K562 (cell line): Measurements from ENCODE around the gene CAMK2D. TPM values are rescaled to one million over a fixed set of nuclear protein-coding genes. Genes with fewer than 3 reads are reported as not detected.

Experiments used
- ATAC-seq: fragments of 200-7000 bp; cut with Tn5 transposase; 3 replicates; pipeline ENCODE4 v1.9.1; 2020; ENCODE audit warnings: moderate library complexity
- BruUV-seq: library from RNA; stranded (reverse); fragments of 400-500 nt; replicated peaks from 2 replicates; lab custom pipeline; 2021; lab: Mats Ljungman, UMichigan
- CTCF ChIA-PET: fragments of 300-600 bp; formaldehyde crosslinking; extraction: SDS; loops from one replicate; lab custom pipeline; 2021; ENCODE audit warnings: low intra/inter-chr PET ratio; lab: Yijun Ruan, JAX
- POLR2A ChIA-PET: fragments of 300-600, 350-650 bp; sonication (Branson Sonifier 250); formaldehyde crosslinking; extraction: SDS; loops from one replicate; lab custom pipeline; 2021; ENCODE audit warnings: antibody characterized with exemption, inconsistent platforms; lab: Yijun Ruan, JAX
- DNase-seq, 4 experiments: peaks; one replicate each; pipeline versions ENCODE4 v3.0.0 to v3.0.0-alpha.2; 2011 to 2018; ENCODE audit warnings: low spot score in 3 of 4, mixed read lengths in 3 of 4; ENCODE audit errors: extremely low read depth in 1 of 4
- FAIRE-seq: peaks from 2 replicates; lab custom pipeline; 2011; peaks lifted over from hg19 to GRCh38; lab: Jason Lieb, UNC
- H2AFZ ChIP-seq: 2 replicates; pipeline ENCODE4 v1.6.0; 2011; ENCODE audit warnings: low read depth, low read length, control low read depth, inconsistent platforms
- H3K27ac ChIP-seq: fragments of 200-600 bp; 3 replicates; pipeline ENCODE4 v1.8.0; 2011; ENCODE audit warnings: low read depth, mild to moderate bottlenecking, control low read depth, inconsistent platforms, low read length, moderate library complexity, mixed read lengths; ENCODE audit errors: extremely low read depth
- H3K27me3 ChIP-seq, 2 experiments: fragments of 300-600 bp in 1 of 2; 2 replicates in 1 of 2; 3 replicates in 1 of 2; pipeline versions ENCODE4 v1.6.0 to v1.8.0; 2011; ENCODE audit warnings: inconsistent platforms in 2 of 2, low read length in 2 of 2, mild to moderate bottlenecking in 1 of 2, mixed read lengths in 1 of 2, moderate library complexity in 1 of 2; ENCODE audit not compliant: control insufficient read depth in 2 of 2, insufficient read depth in 2 of 2
- H3K36me3 ChIP-seq: fragments of 300-600 bp; 3 replicates; pipeline ENCODE4 v1.8.0; 2011; ENCODE audit warnings: mild to moderate bottlenecking, low read length, inconsistent platforms; ENCODE audit not compliant: control insufficient read depth, insufficient read depth
- H3K4me1 ChIP-seq, 2 experiments: fragments of 200-600 bp in 1 of 2; replicated peaks in 1 of 2; 2 replicates in 1 of 2; 3 replicates in 1 of 2; pipeline versions ENCODE4 v1.5.1 to v1.8.0; 2011; ENCODE audit warnings: inconsistent platforms in 2 of 2, low read length in 2 of 2, mild to moderate bottlenecking in 1 of 2, mixed read lengths in 1 of 2, moderate library complexity in 1 of 2; ENCODE audit not compliant: control insufficient read depth in 2 of 2, insufficient read depth in 2 of 2
- H3K4me2 ChIP-seq: 2 replicates; pipeline ENCODE4 v1.6.1; 2011; ENCODE audit warnings: low read length, control low read depth, inconsistent platforms, mixed read lengths; ENCODE audit not compliant: insufficient read depth
- H3K4me3 ChIP-seq: fragments of 200-600 bp; sonication (generic), shearing (Covaris generic); 2 replicates; pipeline ENCODE4 v1.5.1; 2016; ENCODE audit warnings: control low read depth, inconsistent platforms
- H3K79me2 ChIP-seq: fragments of 200-600 bp; 3 replicates; pipeline ENCODE4 v1.8.0; 2011; ENCODE audit warnings: low read length, inconsistent platforms; ENCODE audit not compliant: control insufficient read depth, insufficient read depth
- H3K9ac ChIP-seq, 2 experiments: 2 replicates each; pipeline versions ENCODE4 v1.6.0 to v1.6.1; 2011; ENCODE audit warnings: low read depth in 2 of 2, low read length in 2 of 2, control low read depth in 1 of 2, inconsistent platforms in 1 of 2, mild to moderate bottlenecking in 1 of 2, mixed read lengths in 1 of 2; ENCODE audit not compliant: insufficient read depth in 1 of 2
- H3K9me1 ChIP-seq: one replicate; pipeline ENCODE4 v1.6.0; 2011; ENCODE audit warnings: inconsistent platforms, mild to moderate bottlenecking, low read length, moderate library complexity; ENCODE audit not compliant: control insufficient read depth, insufficient read depth
- H3K9me3 ChIP-seq: replicated peaks from 2 replicates; pipeline ENCODE4 v1.5.1; 2011; ENCODE audit warnings: low read depth, low read length, inconsistent platforms; ENCODE audit not compliant: control insufficient read depth, insufficient read depth
- H4K20me1 ChIP-seq: replicated peaks from 2 replicates; pipeline ENCODE4 v1.6.1; 2011; ENCODE audit warnings: low read length, inconsistent platforms, mixed read lengths; ENCODE audit not compliant: control insufficient read depth, insufficient read depth
- GTF2E2 ChIP-seq: fragments of 200-800 bp; sonication (Bioruptor generic); IDR thresholded peaks from 2 replicates; pipeline ENCODE4 v1.6.1; 2016; ENCODE audit warnings: missing genetic modification characterization, missing compliant biosample characterization
- STAT5B ChIP-seq: fragments of 250-450 bp; sonication (Bioruptor Pico); IDR thresholded peaks from 2 replicates; pipeline ENCODE4 v1.8.0; 2021; ENCODE audit warnings: mild to moderate bottlenecking, inconsistent platforms
- ZBTB40 ChIP-seq, 2 experiments: fragments of 450-650 bp in 1 of 2; sonication (generic) in 1 of 2; formaldehyde crosslinking in 1 of 2; IDR thresholded peaks; 2 replicates each; pipeline versions ENCODE4 v1.7.1 to v1.9.0; 2016 to 2022; ENCODE audit warnings: inconsistent platforms in 1 of 2, mild to moderate bottlenecking in 1 of 2, missing genetic modification reagents in 1 of 2
- in situ Hi-C: fragments of 300-500 bp; cut with MboI; formaldehyde crosslinking; loops from 4 replicates; pipeline ENCODE4 v1.15.0; 2018; ENCODE audit warnings: inconsistent platforms, mixed read lengths
- intact Hi-C: fragments of 100-400 bp; cut with micrococcal nuclease; formaldehyde crosslinking; loops from 2 replicates; pipeline ENCODE4 v1.14.2; 2022
- polyA plus RNA-seq, 8 experiments: library from polyadenylated mRNA; depleted of rRNA in 4 of 8; stranded (reverse) in 5 of 8; unstranded in 3 of 8; fragments of >200 nt; fragmentation: Nextera tagmentation in 2 of 8; fragmentation: Illumina TruSeq in 1 of 8; extraction: Ambion mirVana in 2 of 8; extraction: Trizol in 1 of 8; gene quantifications; 2 replicates each; pipeline versions ENCODE4 v1.2.1 to v1.2.3, GENCODE V29; 2011 to 2014; ENCODE audit warnings: inconsistent platforms in 1 of 8, missing spikeins in 1 of 8
- total RNA-seq, 7 experiments: library from RNA; depleted of rRNA in 6 of 7; stranded (reverse); fragments of >200 nt in 6 of 7; fragmentation: Illumina TruSeq in 2 of 7; extraction: Trizol in 2 of 7; gene quantifications; 2 replicates each; pipeline versions ENCODE4 v1.2.1 to v1.2.3, GENCODE V29; 2011 to 2021; ENCODE audit warnings: low replicate concordance in 1 of 7

Gene CAMK2D
- total and polyA plus RNA-seq, 9 of the 15 experiments (the other 6 are each of a cell fraction or from before 2014, with no cell fraction given): 0.01 to 0.33 (median 0.04) TPM; not detected in 2

GRCh38 chr4:113560579-113560978, 201.0 kb downstream of the CAMK2D start:
- Histone ChIP-seq H3K36me3 (no peaks in the 10 kb centered on the region), H3K27ac (no peak overlapping the region), H3K27me3 (no peaks in the 10 kb centered on the region), H2AFZ (no peak overlapping the region), H3K4me1 (no peaks in the 10 kb centered on the region; a peak in 1 of 5 replicates), H3K9me3 (no peaks in the 10 kb centered on the region), H3K4me2 (no peak overlapping the region), H3K9me1 (no peaks in the 10 kb centered on the region), H3K4me3 (no peak overlapping the region), H4K20me1 (no peaks in the 10 kb centered on the region), H3K9ac (no peak overlapping the region), H3K79me2 (no peaks in the 10 kb centered on the region)
- CTCF ChIA-PET: no interaction called here
- no peak for TF ChIP-seq ZBTB40 (IDR thresholded peaks at IDR 0.05)
- TF ChIP-seq ZBTB40 (CRISPR knock-in tag; IDR thresholded peaks at IDR 0.05): no peak
- TF ChIP-seq STAT5B (CRISPR knock-in tag): no peak
- TF ChIP-seq GTF2E2 (tag): no peak
- FAIRE-seq (no peak), DNase-seq (no peak), ATAC-seq (no peak)
- POLR2A ChIA-PET: no interaction called here
- in situ Hi-C loops: no loop called here
- BruUV-seq: no TSS peak
- intact Hi-C loops: no loop called here
